Activated CD8-positive, alpha-beta memory T cell treated with anti-CD3 and anti-CD28 coated beads, Interleukin-2, amount 50 U/mL, for 24 hours (primary cell): ENCODE results near the gene SLC30A4.
A peak's percentile ranks its signal among the peaks of the same experiment; 100 is the strongest.

Source experiments
- DNase-seq: peaks from one replicate; pipeline ENCODE4 v3.0.0-alpha.2; 2020; ENCODE audit errors: extremely low read depth

SLC30A4 gene

DNA sequence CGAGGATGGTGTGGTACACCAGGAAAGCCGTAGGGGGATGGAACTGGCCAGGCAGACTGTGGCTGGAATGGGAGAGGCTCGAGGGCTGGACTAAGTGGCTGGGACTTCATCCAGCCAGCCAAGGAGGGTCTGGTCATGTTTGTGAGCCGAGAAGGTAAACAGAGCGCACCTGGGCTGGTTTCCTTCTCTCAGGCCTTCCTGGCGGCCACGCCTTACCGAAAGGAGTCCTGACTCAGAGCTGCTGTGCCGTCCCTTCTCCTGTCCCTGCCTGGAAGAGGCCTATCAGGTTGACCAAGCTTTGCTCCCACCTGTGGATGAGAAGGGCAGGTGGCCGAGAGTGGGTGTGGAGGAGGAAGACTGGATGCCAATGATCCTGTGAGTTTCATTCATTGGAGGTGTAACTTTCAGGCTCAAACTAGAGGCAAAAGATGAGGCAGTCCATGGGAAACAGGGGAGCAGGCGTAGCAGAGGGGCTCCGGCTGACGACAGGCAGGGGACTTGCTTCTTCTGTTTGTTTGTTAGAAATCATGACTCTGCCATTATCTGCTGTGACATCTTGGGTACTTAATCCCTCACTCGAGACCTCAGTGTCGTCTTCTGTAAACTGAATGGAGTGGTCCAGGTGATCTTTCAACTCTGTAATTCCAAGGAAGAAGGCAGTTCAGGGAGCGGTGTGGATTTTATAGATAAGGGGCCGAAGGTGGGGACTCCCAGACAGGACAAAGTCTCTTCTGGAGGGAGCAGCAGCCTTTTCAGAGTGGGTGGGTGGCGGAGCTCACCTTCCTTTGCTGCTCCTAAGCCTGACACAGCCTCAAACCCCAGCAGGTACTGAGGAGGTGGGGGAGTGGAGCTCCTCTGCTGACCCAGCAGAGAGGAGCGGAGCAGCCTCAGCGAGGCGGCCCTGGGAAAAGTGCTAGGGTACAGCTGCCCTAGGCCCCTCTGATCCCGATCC lies 72.4 kb downstream of the SLC30A4 start:
- DNase-seq, result no peak

GRCh38 chr15:45449395-45449794 lies 73.2 kb downstream of the SLC30A4 start:
- no peak for DNase-seq

DNA sequence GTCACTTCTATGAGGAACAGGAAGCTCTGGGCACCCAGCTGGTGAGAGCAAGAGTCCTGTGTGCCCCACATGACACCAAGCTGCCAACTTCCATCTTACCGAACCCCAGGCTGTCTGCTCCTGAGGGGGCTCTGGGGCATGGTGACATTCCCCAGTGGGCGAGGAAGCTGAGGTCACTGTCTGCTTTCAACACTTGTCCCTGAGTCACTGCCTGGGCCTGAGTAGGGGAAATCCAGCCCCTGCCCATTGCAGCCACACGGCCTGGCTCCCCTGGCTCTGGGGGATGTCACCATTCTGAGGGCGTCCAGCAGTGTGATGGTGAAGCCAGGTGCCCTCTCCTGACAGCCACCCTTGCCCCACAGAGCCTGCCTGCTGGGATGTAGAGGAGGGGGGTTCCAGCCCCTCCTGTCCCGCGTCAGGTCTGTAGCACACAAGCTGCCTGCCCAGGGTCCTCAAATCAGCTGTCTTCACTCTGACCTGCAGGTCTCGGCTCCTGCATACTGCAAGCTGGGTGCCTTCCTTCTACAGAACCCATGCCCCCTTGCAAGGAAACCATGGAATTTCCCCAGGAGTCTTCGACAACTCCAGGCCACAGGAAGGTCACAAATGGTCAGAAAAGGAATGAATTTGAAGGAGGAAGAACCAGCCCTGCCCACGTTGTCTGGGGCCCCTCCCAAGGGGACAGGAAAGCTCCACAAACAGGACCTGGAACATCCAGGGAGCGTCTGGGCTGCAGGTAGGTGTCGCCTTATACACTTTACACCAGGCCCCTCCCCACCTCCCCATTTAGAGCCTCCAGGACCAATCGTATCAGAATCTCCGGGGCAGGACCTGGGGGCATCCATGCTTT lies 74.3 kb downstream of the SLC30A4 start:
- no peak for DNase-seq

DNA sequence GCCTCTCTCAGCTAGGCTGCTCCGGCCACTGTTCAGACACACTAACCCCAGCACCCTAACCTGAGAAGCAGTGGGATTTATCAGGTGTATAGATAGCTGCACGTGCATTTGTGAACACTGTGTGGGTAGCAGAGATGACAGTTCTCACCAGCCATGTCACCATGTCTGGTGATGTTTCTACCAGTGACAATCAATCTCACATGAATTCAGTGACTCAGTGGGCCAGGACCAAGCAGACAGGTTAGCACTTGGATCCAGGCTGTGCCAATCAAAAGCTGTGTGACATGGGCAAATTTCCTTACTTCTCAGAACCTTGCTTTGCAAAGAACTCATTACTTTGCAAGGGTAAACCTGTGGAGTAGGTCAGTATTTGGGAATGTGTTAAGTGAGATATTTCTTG lies 78.9 kb downstream of the SLC30A4 start:
- no peak for DNase-seq

DNA sequence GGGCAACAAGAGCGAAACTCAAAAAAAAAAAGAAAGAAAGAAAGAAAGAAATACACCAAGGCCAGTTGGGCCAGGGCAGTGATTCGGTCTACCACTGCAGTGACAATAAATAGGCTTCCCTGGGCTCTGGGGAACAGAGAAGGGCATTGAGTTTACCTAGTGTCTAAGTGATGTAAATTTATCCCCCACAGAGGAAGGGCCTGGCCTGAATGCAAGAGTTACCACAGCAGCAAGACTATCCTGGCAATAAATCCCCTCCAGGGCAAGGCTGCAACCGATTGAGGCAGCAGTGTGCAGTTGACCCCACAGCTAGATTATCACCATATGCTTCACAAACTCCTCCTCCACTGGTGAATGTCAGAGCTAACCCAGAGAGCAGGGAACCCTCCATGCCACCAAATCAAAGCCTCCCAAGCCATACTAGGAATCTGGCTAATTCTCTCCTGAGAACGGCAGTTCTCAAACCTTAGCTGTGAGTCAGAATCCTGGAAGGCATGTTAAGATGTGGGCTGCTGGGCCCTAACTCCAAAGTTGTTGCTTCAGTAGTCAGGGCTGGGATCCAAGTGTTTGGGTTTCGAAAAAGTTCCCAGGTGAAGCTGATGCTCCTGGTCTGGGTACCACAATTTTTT lies 79.9 kb downstream of the SLC30A4 start:
- DNase-seq, result no peak

GRCh38 chr15:45441686-45442085 lies 80.9 kb downstream of the SLC30A4 start:
- DNase-seq, result no peak

- no peak for DNase-seq
Observed at GRCh38 chr15:45441036-45441435, 81.5 kb downstream of the SLC30A4 start.

GRCh38 chr15:45439521-45440260 lies 82.9 kb downstream of the SLC30A4 start:
- no peak for DNase-seq

DNA sequence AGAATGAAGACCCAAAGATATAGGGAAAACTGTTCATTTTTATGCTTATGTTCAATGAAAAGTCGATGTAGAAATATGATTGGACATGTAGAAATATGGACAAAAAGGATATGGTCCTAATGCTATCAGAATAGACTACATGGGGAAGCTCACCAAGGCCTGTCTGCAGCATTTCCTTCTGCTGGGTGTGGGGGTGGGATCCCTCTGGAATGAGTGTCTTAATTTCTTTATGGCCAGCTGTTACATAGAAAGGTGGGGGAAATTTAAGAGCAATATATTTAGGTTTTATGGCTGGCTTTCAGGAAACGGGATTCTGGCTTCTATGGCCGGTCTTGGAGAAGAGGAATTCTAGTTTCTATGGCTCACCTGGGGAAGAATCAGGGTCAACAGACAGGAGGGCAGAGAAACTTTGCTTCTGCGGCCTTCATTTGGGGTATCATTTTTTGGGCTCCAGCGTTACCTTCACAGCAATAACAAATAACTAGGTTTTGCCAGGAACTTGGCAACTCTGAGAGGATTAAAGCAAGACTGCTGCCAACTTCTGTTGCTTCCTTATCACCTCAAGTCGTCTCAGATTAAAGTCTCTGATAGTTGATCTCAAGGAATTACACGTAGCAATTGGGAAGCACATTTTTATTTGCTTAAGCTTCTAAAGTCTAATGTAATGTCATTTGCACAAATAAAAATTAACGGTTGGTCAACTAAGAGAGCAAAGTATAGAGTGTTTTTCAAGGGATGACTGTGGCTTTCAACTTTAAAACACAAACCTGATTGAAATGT lies 87.2 kb downstream of the SLC30A4 start:
- no peak for DNase-seq

DNA sequence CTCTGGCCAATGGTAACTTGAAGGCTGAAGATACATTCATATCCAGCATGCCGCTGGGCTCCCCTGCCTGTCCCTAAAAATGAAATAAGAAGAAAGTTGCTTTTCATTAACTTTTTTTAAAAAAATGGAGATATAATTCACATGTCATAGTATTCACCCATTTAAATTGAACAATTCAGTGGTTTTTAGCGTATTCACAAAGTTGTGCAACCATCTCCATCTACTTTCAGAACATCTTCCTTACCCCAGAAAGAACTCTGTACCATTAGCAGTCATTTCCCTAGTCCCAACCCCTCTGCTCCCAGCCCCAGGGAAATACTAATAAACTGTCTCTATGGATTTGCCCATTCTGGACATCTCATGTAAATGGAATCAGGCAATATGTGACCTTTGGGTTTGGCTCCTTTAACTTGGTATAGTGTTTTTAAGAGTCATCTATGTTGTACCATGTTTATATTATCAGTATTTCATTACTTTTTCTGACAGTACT lies 88.4 kb downstream of the SLC30A4 start:
- no peak for DNase-seq

DNA sequence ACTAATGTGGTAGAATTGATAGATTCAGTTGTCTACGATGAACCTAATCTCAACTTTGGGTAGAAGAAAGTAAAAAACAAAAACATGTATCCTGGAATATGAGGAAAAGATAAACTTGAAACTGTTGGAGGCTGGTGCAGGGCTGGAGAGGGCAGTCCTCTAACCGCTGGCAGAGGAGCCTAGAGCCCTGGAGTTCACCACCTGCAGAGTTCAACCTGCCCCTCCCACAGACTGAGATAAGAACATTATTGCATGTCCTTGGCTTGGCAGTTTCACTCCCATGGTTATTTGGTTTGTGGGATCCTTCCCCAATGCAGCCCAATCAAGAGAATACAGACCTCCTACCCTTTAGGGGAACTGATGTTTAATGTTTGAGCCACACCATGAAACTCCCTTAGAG lies 91.0 kb downstream of the SLC30A4 start:
- DNase-seq, result no peak

DNA sequence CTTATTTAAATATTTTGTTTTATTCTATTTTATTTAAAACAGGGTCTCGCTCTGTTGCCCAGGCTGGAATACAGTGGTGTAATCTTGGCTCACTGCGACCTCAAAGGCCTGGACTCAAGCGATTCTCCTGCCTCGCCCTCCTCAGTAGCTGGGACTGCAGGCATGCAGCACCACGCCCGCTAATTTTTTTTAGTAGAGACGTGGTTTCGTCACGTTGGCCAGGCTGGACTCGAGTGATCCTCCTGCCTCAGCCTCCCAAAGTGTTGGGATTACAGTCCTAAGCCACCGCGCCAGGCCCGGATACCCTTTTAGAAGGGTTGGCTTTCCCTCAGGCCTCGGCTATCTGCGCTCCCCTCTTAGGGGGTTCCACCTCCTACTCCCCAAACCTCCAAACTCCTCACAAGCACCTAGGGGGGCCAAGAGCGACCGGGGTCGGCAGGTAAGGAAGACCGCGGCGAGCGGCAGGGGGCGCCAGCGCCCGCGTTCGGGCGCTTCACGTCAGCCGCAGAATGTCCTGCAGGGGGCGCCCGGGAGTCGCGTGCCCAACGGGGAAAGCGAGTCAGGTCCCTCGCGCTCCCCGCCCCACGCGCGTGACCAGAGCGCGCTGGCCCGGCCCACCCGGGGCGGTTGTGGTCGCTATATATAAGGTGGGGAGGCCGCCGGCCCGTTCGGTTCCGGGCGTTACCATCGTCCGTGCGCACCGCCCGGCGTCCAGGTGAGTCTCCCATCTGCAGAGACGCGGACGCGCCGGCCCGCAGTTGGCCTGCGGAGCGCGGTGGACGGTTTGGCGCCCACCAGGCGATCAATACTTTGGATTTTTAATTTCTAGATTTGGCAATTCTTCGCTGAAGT lies 92.4 kb downstream of the SLC30A4 start:
- peak; percentile 42 for DNase-seq
